GM21825 (cell line): ENCODE measurements around the gene MFSD11.
"Not testable (repeated sequence)": the region's sequence is repeated elsewhere in the genome, so short reads cannot be mapped to it uniquely, and the experiment has no call there.

Source experiments
- ATAC-seq: cut with Tn5 transposase; IDR thresholded peaks from one replicate; pipeline ENCODE4 v1.9.1; 2021; ENCODE audit warnings: mild to moderate bottlenecking, moderate library complexity; ENCODE audit not compliant: unreplicated experiment

MFSD11 gene

DNA sequence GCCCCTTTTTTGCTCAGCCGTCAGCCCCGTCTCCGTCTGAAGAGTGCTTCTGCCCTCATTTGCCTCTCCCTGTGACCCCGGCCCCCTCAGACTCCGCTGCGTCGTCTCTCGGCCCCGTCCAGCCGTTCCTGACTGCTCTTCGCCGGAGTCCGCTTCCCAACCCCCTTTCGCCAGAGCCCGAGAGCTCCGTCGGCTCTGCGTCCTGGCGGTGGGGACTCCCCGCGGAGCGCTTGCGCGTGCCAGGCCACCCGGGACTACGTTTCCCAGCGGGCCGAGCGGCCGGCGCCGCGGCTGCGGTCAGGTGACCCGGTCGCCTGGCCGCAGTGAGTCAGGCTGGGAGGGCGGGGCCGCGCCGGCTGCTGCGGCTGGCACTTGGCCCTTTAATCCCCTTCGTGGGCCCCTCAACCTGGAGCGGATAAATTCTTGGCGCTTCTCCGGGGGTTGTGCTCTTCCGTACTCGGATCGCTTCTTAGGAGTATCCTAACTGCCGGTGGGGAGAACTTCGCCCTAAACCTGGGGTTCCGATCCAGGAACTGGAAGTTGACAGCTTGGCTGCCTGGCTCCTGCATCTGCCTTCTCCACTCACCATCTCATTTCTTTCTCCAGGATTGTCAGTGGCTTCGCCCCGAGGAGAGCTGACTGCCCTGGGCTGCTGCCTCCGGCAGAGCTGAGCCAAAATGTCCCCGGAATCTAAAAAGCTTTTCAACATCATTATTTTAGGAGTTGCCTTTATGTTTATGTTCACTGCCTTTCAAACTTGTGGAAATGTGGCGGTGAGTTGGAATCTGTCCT lies at the start of gene MFSD11:
TSS of gene MFSD11 (plus strand) at position 444 of the 792 bp plus-strand sequence. CDS start at position 678, 234 bp downstream.
- ATAC-seq: peak; percentile 52

- ATAC-seq: no peak
These were observed 49.7 kb upstream of the MFSD11 start for GRCh38 chr17:76688165-76688622.

- no peak for ATAC-seq
These were observed 48.1 kb upstream of the MFSD11 start for GRCh38 chr17:76689859-76690258.

DNA sequence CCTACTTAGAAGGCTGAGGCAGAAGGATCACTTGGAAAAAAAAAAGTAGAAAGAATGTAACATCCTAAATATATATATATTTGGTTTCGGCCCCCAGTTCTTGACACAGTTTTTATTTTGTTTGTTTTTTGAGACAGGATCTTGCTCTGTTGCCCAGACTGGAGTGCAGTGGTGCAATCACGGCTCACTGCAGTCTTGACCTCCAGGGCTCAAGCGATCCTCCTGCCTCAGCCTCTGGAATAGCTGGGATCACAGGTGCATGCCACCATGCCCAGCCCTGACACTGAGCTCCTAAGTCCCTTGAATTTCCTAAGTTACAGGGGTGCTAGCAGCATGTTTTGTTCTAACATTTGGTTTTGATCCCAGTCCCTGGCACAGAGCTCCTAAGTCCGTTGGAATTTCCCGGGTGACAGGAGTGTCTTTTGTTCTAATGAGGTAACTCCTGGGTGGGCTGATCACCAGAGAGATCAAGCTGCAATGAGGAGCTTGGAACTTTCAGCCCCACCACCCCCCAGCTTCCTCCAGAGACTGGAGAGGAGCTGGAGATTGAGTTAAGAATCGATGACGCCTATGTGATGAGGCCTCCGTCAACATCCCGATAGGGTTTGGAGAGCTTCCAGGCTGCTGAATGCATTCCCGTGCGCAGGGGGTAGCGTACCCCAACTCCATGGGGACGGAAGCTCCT lies 47.2 kb upstream of the MFSD11 start:
- ATAC-seq: no peak

DNA sequence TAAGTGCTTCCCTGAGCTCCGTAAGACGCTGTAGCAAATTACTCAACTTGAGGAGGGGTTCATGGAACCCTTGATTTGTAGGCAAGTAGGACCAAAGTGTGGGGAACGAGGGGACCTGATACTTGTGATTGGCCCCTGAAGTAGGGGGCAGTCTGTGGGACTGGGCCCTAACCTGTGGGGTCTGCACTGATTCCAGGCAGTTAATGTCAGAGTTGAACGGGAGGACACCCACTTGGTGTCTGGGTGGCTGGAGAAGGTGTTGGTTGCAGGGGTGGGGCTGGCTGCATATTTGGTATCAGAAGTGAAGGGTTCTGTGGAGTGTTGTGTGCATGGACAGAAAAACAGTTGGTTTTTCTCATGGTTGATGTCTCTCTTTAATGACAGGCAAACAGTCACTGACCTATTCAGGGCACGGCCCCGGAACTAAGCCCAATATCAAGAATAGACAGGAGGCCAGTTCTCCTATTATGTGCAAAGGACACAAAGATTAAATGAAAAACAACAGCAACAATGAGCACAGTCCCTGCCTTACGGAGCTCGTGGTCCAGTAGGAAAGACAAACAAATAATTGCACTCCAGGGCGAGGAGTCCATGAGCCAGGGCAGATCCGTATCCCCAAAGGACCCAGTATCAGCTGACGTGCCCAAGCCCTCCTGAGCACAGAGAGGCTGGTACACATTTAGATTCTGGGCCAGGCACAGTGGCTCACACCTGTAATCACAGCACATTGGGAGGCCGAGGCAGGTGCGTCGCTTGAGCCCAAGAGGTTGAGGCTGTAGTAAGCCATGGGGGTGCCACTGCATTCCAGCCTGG lies 46.3 kb upstream of the MFSD11 start:
- ATAC-seq: no peak

GRCh38 chr17:76695059-76695831 lies 42.7 kb upstream of the MFSD11 start:
- ATAC-seq: no peak

- ATAC-seq: peak; percentile 61
These were observed 40.9 kb upstream of the MFSD11 start for GRCh38 chr17:76696763-76697701.

DNA sequence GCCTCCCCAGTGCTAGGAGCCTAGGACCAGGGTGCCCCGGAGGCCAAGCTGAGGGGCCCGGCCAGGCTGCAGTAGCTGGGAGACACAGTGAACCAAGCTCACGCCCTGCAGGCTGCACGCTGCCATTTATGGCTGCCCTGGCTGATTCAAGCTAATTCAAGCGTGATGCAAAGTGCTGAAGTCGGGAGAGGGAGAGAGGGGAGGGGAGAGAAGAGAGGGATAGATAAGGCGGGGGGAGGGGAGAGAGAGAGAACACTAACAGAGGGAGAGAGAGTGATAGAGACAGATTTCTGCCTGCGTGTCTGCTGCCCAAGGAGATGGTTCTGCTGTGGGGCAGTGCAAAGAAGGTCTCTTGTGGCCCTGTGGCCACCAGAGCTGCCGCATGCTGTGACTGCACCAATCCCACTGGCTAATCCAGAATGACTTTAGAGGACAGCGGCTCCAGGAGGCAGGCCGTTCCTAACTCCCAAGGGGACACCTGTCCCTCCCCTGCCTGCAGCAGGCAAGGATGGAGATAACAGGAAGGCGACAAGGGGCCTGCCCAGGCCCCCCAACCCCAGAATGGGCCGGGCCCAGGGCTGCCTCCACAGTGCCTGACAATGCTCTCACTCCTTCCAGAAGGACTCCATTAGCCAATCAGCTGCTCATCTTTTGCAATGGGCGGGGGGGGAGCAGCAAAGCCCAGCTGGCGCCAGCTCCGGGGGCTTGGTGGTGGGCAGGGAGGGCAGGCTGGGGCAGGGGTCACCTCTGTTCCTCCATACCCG lies 40.0 kb upstream of the MFSD11 start:
- no peak for ATAC-seq

DNA sequence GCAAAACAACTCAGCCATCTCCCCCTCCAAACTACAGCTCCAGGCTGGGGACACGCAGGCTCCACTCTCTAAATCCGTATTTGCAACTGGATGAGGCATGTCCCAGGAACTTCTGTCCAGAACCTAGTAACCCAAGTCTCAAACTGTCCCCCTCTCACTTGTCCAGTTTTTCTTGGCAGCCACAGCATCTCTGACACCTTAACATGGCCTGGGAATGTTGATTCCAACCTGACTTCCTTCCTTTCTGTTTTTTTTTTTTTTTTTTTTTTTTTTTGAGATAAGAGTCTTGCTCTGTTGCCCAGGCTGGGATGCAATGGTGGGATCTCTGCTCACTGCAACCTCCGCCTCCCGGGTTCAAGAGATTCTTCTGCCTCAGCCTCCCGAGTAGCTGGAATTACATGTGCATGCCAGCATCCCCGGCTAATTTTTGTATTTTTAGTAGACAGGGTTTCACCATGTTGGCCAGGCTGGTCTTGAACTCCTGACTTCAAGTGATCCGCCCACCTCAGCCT lies 39.4 kb upstream of the MFSD11 start:
- ATAC-seq: not testable (repeated sequence)

GRCh38 chr17:76700270-76700616 lies 37.7 kb upstream of the MFSD11 start:
- no peak for ATAC-seq

DNA sequence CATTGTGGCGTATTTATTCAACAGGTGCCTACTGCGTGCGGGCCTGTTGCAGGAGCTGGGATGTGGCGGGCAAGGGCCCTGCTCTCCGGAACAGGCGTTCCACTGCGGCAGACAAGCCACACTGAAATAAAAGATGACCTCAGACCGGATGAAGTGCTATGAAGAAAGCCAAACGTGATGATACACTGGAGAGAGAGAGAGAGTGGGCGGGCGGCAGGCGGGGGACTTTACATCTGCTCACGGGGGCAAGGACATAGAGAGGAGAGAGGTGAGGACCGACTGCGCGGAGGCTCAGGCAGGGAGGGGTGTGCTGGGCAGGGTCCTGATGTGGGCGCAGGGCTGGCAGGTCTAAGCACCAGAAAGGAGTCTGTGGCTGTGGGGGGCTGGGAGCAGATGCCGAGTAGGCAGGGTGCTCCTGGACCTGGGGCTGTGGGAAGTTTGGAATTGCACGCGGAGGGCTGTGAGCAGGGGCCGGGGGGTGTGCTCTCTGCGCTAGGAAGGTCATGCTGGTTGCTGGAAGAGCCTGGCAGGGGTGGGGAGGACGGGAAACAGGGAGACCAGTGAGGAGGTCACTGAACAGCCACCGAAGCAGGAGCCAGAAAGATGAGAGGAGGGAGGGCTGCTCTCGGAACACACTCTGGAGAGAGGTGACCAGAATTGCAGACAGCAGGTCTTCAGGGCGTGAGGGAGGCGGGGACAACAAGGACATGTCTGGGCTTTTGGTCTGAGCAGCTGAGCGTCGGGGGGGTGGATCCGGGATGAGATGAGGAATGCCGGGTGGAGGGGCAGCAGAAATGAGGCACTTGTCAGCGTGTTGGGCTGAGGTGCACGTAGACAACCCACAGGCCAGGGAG lies 37.1 kb upstream of the MFSD11 start:
- no peak for ATAC-seq

DNA sequence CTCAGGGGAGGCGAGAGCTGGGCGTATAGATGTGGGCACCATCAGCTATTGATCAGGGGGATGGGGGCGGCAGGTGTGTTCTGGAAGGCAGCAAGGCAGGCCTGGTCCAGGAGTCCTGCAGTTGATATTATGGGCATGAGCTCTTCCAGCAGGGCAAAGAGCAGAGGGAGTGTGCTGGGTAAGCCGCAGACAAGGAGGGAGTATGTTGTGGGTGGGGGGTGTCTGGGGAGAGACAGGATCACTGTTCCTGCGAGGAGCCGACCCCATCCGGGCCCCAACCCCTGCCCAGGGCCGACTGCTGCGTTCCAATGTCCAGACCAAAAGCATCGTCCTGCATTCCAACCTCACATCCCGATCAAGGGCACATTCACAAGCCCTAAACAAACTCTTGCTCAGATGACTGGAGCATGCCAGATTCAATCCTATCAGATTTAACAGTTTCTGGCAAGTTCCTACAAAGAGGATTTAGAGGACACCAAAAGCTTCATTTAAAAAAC lies 36.4 kb upstream of the MFSD11 start:
- ATAC-seq: no peak

DNA sequence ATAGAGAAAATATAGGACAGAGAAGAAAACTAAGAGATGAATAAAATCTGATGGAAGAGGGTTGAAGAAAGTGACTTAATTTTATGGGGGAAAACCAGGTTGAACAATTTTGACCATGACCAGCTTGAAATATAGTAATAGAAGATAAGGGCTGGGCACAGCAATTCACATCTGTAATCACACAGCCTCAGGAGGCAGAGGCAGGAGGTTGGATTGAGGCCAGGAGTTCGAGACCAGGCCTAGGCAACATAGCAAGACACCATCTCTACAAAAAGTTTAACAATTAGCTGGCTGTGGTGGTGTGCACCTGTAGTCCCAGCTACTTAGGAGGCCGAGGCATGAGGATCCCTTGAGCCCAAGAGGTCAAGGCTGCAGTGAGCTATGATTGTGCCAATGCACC lies 35.8 kb upstream of the MFSD11 start:
- no peak for ATAC-seq

GRCh38 chr17:76702941-76703637 lies 34.8 kb upstream of the MFSD11 start:
- ATAC-seq: no peak

DNA sequence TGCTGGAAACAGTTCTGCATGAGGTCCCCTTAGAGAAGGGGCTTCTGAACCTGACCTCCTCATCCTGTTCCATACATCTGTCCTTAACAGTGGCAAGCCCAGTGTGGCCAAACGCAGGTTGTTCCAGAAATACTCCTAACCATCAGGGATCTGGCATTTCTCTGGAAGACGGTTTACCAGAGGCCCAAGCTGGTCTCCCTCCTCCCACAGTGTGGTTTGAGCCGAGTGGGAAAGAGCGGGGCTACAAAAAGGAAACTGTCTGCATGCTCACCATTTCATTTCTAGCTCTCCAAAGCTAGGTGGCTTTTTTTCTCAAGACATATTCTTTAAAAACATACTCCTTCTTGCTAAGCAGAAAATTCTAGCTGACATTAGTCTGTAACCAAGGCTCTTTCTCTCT lies 33.1 kb upstream of the MFSD11 start:
- no peak for ATAC-seq

DNA sequence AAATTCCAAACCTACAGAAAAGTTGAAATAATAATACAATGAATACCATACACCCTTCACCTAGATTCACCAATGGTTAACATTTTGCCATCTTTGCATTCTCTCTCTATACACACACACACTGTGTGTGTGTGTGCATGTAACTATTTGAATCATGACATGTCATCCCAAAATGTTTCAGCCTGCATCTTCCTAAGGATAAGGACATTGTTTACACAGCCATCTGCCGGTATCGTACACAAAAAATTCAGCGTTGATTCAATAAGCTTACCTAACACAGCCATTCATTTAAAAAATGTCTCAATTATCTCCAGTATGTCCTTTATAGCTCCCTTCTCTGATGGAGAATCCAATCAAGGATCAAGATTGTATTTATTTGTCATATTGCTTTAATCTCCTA lies 31.1 kb upstream of the MFSD11 start:
- no peak for ATAC-seq
